Parathyroid adenoma (tissue), 2 donors: ENCODE data around the gene SHKBP1.
"Not testable (repeated sequence)": the region's sequence is repeated elsewhere in the genome, so short reads cannot be mapped to it uniquely, and the experiment has no call there.

Experiments
- H2AFZ ChIP-seq: fragments of 300-600 bp; sonication (generic); one replicate; pipeline ENCODE4 v1.7.0; 2017; ENCODE audit warnings: antibody characterized with exemption, mild to moderate bottlenecking
- H3K27ac ChIP-seq: fragments of 300-600 bp; sonication (generic); one replicate; pipeline ENCODE4 v1.7.0; 2017
- H3K27me3 ChIP-seq: fragments of 300-600 bp; sonication (generic); one replicate; pipeline ENCODE4 v1.7.0; 2017; ENCODE audit warnings: low read length; ENCODE audit not compliant: control insufficient read depth, insufficient read depth
- H3K36me3 ChIP-seq: fragments of 300-600 bp; sonication (generic); one replicate; pipeline ENCODE4 v1.7.0; 2017; ENCODE audit warnings: low read length; ENCODE audit not compliant: control insufficient read depth, insufficient read depth
- H3K4me1 ChIP-seq: fragments of 300-600 bp; sonication (generic); one replicate; pipeline ENCODE4 v1.7.0; 2017; ENCODE audit warnings: control low read depth
- H3K4me2 ChIP-seq: fragments of 300-600 bp; sonication (generic); one replicate; pipeline ENCODE4 v1.7.0; 2017; ENCODE audit warnings: low read length
- H3K4me3 ChIP-seq: fragments of 300-600 bp; sonication (generic); one replicate; pipeline ENCODE4 v1.7.0; 2017; ENCODE audit warnings: low read depth, low read length
- H3K79me2 ChIP-seq: fragments of 300-600 bp; sonication (generic); one replicate; pipeline ENCODE4 v1.7.0; 2017; ENCODE audit warnings: control low read depth
- H3K9ac ChIP-seq: fragments of 300-600 bp; sonication (generic); one replicate; pipeline ENCODE4 v1.7.0; 2017; ENCODE audit warnings: mild to moderate bottlenecking
- H3K9me3 ChIP-seq: fragments of 300-600 bp; sonication (generic); one replicate; pipeline ENCODE4 v1.7.0; 2017; ENCODE audit warnings: low read length; ENCODE audit not compliant: control insufficient read depth
- CTCF ChIP-seq: fragments of 300-600 bp; sonication (generic); IDR thresholded peaks from one replicate; pipeline ENCODE4 v1.7.0; 2017; ENCODE audit warnings: antibody characterized with exemption, mild to moderate bottlenecking
- donor health status: primary hyperparathyroidism.

Gene SHKBP1

GRCh38 chr19:40621966-40622772, 45.5 kb downstream of the SHKBP1 start:
- no peak overlapping the region for H3K9ac ChIP-seq
- no peaks in the 10 kb centered on the region for H3K27me3 ChIP-seq
- no peak for TF ChIP-seq CTCF
- H3K4me1 ChIP-seq = peaks cover 3% of the 10 kb centered on the region
- no peaks in the 10 kb centered on the region for H3K79me2 ChIP-seq
- no peaks in the 10 kb centered on the region for H3K36me3 ChIP-seq
- H3K4me2 ChIP-seq = no peak overlapping the region
- no peak overlapping the region for H3K4me3 ChIP-seq
- no peak overlapping the region for H3K27ac ChIP-seq
- no peak overlapping the region for H2AFZ ChIP-seq
- no peaks in the 10 kb centered on the region for H3K9me3 ChIP-seq

- peaks cover 3% of the 10 kb centered on the region for H3K4me1 ChIP-seq
- H3K27me3 ChIP-seq = no peaks in the 10 kb centered on the region
- no peaks in the 10 kb centered on the region for H3K79me2 ChIP-seq
- no peak for TF ChIP-seq CTCF
- H3K4me2 ChIP-seq = no peak overlapping the region
- H3K9me3 ChIP-seq = no peaks in the 10 kb centered on the region
- H3K9ac ChIP-seq = no peak overlapping the region
- no peak overlapping the region for H2AFZ ChIP-seq
- no peaks in the 10 kb centered on the region for H3K36me3 ChIP-seq
- H3K4me3 ChIP-seq = no peak overlapping the region
- no peak overlapping the region for H3K27ac ChIP-seq
Measured at GRCh38 chr19:40622773-40623075, 46.1 kb downstream of the SHKBP1 start.

GRCh38 chr19:40623403-40624251, 47.0 kb downstream of the SHKBP1 start:
- H3K9ac ChIP-seq = no peak overlapping the region
- H3K4me1 ChIP-seq = peaks cover 3% of the 10 kb centered on the region
- TF ChIP-seq CTCF = no peak
- H3K27ac ChIP-seq = no peak overlapping the region
- no peaks in the 10 kb centered on the region for H3K27me3 ChIP-seq
- no peaks in the 10 kb centered on the region for H3K79me2 ChIP-seq
- H3K4me3 ChIP-seq = no peak overlapping the region
- H3K4me2 ChIP-seq = no peak overlapping the region
- H3K36me3 ChIP-seq = no peaks in the 10 kb centered on the region
- no peak overlapping the region for H2AFZ ChIP-seq
- H3K9me3 ChIP-seq = no peaks in the 10 kb centered on the region

GRCh38 chr19:40624369-40625153, 47.9 kb downstream of the SHKBP1 start:
- not testable (repeated sequence) for H3K36me3 ChIP-seq, H3K4me2 ChIP-seq, H3K27ac ChIP-seq, H3K9ac ChIP-seq, H2AFZ ChIP-seq, H3K4me3 ChIP-seq, H3K9me3 ChIP-seq, H3K4me1 ChIP-seq, H3K27me3 ChIP-seq, H3K79me2 ChIP-seq
